Choroid plexus epithelial cell (primary cell): Measurements from ENCODE around the gene SEZ6L2.
"Not testable (repeated sequence)": the region's sequence is repeated elsewhere in the genome, so short reads cannot be mapped to it uniquely, and the experiment has no call there.

Experiments
- DNase-seq: peaks from one replicate; pipeline ENCODE4 v3.0.0-alpha.2; 2010; ENCODE audit warnings: low read depth
- H3K4me3 ChIP-seq: 2 replicates; pipeline ENCODE4 v1.5.1; 2011; ENCODE audit warnings: low read depth, mild to moderate bottlenecking, control low read depth, low read length, moderate library complexity
- CTCF ChIP-seq: conservative IDR thresholded peaks from 2 replicates; pipeline ENCODE4 v1.5.1; 2011; ENCODE audit warnings: low read depth, mild to moderate bottlenecking, control low read depth, inconsistent platforms, low read length, moderate library complexity

SEZ6L2 gene

GRCh38 chr16:29834079-29834478, 65.3 kb downstream of the SEZ6L2 start:
- no peak for TF ChIP-seq CTCF
- DNase-seq, result no peak
- no peak overlapping the region for H3K4me3 ChIP-seq

GRCh38 chr16:29833219-29833618, 66.1 kb downstream of the SEZ6L2 start:
- not testable (repeated sequence) for H3K4me3 ChIP-seq, DNase-seq

- no peak for TF ChIP-seq CTCF
- no peak for DNase-seq
- H3K4me3 ChIP-seq, result no peak overlapping the region
Measured at GRCh38 chr16:29831490-29831889, 67.9 kb downstream of the SEZ6L2 start.

- TF ChIP-seq CTCF, result no peak
- no peak for DNase-seq
- H3K4me3 ChIP-seq, result no peak overlapping the region
Measured at GRCh38 chr16:29830774-29831173, 68.6 kb downstream of the SEZ6L2 start.

- no peak for TF ChIP-seq CTCF
- H3K4me3 ChIP-seq, result no peak overlapping the region
- DNase-seq, result no peak
Measured at GRCh38 chr16:29826342-29826695, 73.0 kb downstream of the SEZ6L2 start.

- TF ChIP-seq CTCF, result no peak
- DNase-seq, result peak; percentile 87
Measured at GRCh38 chr16:29825145-29826044, 74.0 kb downstream of the SEZ6L2 start.

GRCh38 chr16:29824589-29825144, 74.7 kb downstream of the SEZ6L2 start:
- TF ChIP-seq CTCF, result no peak
- DNase-seq, result peak; percentile 73
- H3K4me3 ChIP-seq, result no peak overlapping the region

More at GRCh38 chr16:29825145-29826044, 74.0 kb downstream of the SEZ6L2 start:
- no peak overlapping the region for H3K4me3 ChIP-seq
